Measurements from ENCODE around the gene NAA38. TPM values are rescaled to one million over a fixed set of nuclear protein-coding genes. Genes with fewer than 3 reads are reported as not detected.

Gene NAA38
- total RNA-seq, 1 donor from 2014 or later = 60.2 TPM

DNA sequence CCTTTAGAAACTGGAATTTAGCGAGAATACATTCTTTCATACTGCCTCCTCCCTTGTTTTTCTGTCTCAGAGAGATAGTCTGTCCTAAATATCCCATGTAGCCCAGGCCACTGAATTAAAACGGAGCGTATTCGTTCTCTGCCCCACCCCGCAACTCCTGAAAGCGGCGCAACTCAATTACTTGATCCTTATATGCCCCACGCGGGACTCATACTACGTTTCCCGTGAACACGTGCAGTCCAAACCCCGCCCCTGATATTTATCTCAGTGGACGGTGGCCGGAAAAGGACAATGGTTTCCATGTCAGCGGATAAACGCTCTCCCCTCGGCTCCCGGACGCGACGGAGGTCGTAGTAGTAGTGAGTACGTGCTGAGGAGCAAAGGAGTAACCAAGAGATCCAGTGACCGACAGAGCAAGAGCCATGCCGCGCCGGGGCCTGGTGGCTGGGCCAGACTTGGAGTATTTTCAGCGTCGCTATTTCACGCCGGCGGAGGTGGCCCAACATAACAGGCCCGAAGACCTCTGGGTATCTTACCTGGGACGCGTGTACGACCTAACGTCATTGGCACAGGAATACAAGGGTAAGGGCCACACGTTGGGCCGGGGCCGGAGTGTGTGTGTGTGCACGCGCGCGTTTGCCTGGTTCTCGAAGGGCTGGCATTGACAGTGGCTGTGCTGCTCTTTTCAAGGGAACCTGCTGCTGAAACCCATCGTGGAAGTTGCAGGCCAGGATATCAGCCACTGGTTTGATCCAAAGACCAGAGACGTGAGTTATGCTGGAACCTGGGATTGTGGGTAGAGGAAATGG lies 558 bp upstream of the NAA38 start, which contains the start of gene CYB5D1:
Gene CYB5D1 (plus strand): TSS at position 291 of the 809 bp plus-strand sequence. CDS start 132 bp downstream, at position 423.
- Histone ChIP-seq H3K9me3 (ENCODE audit: insufficient read depth, low read depth, low read length) (no peaks in the 10 kb centered on the region), H3K4me3 (ENCODE audit: insufficient read depth, low read depth, low read length) (peak within 1 kb of the TSS; percentile 83), H3K4me2 (ENCODE audit: low read length) (peak within 1 kb of the TSS; percentile 94), H3K4me1 (ENCODE audit: insufficient read depth, low read length) (peaks cover 31% of the 10 kb centered on the region), H3K36me3 (ENCODE audit: insufficient read depth, low read length) (peaks cover 23% of the 10 kb centered on the region), H3K9ac (ENCODE audit: low read length) (peak within 1 kb of the TSS; percentile 90), H2AFZ (ENCODE audit: low read depth, low read length) (peak within 1 kb of the TSS; percentile 83), H3K79me2 (ENCODE audit: insufficient read depth, low read length) (peaks cover 27% of the 10 kb centered on the region), H3K27me3 (ENCODE audit: insufficient read depth, low read length) (no peaks in the 10 kb centered on the region), H4K20me1 (ENCODE audit: insufficient read depth, low read length) (peaks cover 23% of the 10 kb centered on the region), H3K27ac (ENCODE audit: low read depth, low read length) (peak within 1 kb of the TSS; percentile 93)
- H3K36me3 Mint-ChIP-seq (ENCODE audit: low read depth, unreplicated experiment) = peaks cover 9% of the 10 kb centered on the region
- peak; percentile 41 for FAIRE-seq
- H3K9me3 Mint-ChIP-seq (ENCODE audit: unreplicated experiment) = no peaks in the 10 kb centered on the region
- no peaks in the 10 kb centered on the region for H3K27me3 Mint-ChIP-seq (ENCODE audit: low read depth, unreplicated experiment)
- H3K4me3 Mint-ChIP-seq (ENCODE audit: unreplicated experiment) = no peak within 1 kb of the TSS
- no peak within 1 kb of the TSS for H3K27ac Mint-ChIP-seq (ENCODE audit: unreplicated experiment)
- H3K4me1 Mint-ChIP-seq (ENCODE audit: low read depth, unreplicated experiment) = peaks cover 19% of the 10 kb centered on the region
- TF ChIP-seq, protein P1, sequence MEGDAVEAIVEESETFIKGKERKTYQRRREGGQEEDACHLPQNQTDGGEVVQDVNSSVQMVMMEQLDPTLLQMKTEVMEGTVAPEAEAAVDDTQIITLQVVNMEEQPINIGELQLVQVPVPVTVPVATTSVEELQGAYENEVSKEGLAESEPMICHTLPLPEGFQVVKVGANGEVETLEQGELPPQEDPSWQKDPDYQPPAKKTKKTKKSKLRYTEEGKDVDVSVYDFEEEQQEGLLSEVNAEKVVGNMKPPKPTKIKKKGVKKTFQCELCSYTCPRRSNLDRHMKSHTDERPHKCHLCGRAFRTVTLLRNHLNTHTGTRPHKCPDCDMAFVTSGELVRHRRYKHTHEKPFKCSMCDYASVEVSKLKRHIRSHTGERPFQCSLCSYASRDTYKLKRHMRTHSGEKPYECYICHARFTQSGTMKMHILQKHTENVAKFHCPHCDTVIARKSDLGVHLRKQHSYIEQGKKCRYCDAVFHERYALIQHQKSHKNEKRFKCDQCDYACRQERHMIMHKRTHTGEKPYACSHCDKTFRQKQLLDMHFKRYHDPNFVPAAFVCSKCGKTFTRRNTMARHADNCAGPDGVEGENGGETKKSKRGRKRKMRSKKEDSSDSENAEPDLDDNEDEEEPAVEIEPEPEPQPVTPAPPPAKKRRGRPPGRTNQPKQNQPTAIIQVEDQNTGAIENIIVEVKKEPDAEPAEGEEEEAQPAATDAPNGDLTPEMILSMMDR (IDR thresholded peaks at IDR 0.05; ENCODE audit: insufficient read depth, low read depth, low read length) = no peak
- no peak for TF ChIP-seq EZH2 (IDR thresholded peaks at IDR 0.05; ENCODE audit: insufficient read depth, low read length)
- DNase-seq (ENCODE audit: low read depth) = peak; percentile 89

DNA sequence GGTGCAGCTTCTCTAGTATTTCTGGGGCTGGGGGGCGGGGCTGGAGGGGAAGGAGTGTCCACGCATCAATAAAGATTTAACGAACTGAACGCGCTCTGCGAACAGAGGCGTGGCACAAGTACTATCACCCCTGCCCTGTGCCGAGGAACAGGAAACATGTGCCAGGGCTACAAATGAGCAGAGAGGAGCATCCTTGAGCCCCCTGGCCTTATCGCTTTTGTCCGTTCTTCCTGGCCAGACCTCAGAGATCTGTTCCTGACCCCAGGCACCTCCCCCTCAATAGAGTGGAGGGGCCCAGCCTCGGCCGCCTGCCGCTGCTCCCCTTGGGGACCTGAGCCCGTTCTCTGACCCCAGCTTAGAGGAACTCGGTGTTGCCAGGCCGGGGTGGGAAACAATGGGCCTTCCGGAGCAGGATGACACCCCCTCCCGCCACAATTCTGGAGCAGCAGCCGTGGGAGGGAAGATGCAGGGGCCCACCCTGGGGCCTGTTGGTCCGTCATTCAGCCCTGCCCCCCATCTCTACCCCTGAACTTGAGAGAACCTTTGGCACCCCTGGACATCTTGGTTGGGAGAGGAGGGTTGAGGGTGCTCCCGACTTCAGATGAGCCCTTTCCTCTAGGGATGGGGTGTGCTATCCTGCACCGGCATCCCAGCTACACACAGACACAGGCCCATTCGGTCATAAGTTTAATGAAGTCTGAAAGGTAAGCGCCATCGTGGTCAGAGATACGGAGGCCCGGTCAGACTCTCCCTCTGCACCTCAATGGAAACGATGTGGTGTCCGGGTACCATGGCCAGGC lies 1.1 kb downstream of the NAA38 start:
- peaks cover 17% of the 10 kb centered on the region for H3K36me3 ChIP-seq (ENCODE audit: insufficient read depth, low read length)
- peaks cover 26% of the 10 kb centered on the region for H3K79me2 ChIP-seq (ENCODE audit: insufficient read depth, low read length)
- H3K27ac Mint-ChIP-seq (ENCODE audit: unreplicated experiment) = no peak overlapping the region
- H3K4me1 Mint-ChIP-seq (ENCODE audit: low read depth, unreplicated experiment) = peaks cover 18% of the 10 kb centered on the region
- peak overlapping the region; percentile 83 for H2AFZ ChIP-seq (ENCODE audit: low read depth, low read length)
- DNase-seq (ENCODE audit: low read depth) (no peak), FAIRE-seq (no peak)
- TF ChIP-seq EZH2 (IDR thresholded peaks at IDR 0.05; ENCODE audit: insufficient read depth, low read length) = no peak
- TF ChIP-seq, protein P1 (IDR thresholded peaks at IDR 0.05; ENCODE audit: insufficient read depth, low read depth, low read length) = no peak
- no peak overlapping the region for H3K4me3 Mint-ChIP-seq (ENCODE audit: unreplicated experiment)
- peaks cover 35% of the 10 kb centered on the region for H3K4me1 ChIP-seq (ENCODE audit: insufficient read depth, low read length)
- peak overlapping the region; percentile 93 for H3K27ac ChIP-seq (ENCODE audit: low read depth, low read length)
- no peaks in the 10 kb centered on the region for H3K9me3 ChIP-seq (ENCODE audit: insufficient read depth, low read depth, low read length)
- peak overlapping the region; percentile 90 for H3K9ac ChIP-seq (ENCODE audit: low read length)
- peak overlapping the region; percentile 83 for H3K4me3 ChIP-seq (ENCODE audit: insufficient read depth, low read depth, low read length)
- H3K27me3 ChIP-seq (ENCODE audit: insufficient read depth, low read length) = no peaks in the 10 kb centered on the region
- no peaks in the 10 kb centered on the region for H3K9me3 Mint-ChIP-seq (ENCODE audit: unreplicated experiment)
- H3K27me3 Mint-ChIP-seq (ENCODE audit: low read depth, unreplicated experiment) = no peaks in the 10 kb centered on the region
- peaks cover 15% of the 10 kb centered on the region for H3K36me3 Mint-ChIP-seq (ENCODE audit: low read depth, unreplicated experiment)
- peaks cover 24% of the 10 kb centered on the region for H4K20me1 ChIP-seq (ENCODE audit: insufficient read depth, low read length)
- peak overlapping the region; percentile 94 for H3K4me2 ChIP-seq (ENCODE audit: low read length)

All from astrocyte (in vitro differentiated cells and primary cell).